Neural cell (in vitro differentiated cells): Measurements from ENCODE around the gene LUC7L. TPM values are rescaled to one million over a fixed set of nuclear protein-coding genes. Genes with fewer than 3 reads are reported as not detected.

Experiments
- H2AFZ ChIP-seq: fragments of 200-600, 300-800 bp; sonication (generic), shearing (Covaris generic); 2 replicates; pipeline ENCODE4 v1.6.0; 2014; ENCODE audit warnings: low read depth, mild to moderate bottlenecking, antibody characterized with exemption, low read length, moderate library complexity
- H3F3A ChIP-seq: fragments of 200-600 bp; shearing (Covaris generic); 2 replicates; pipeline ENCODE4 v1.6.1; 2016; ENCODE audit warnings: mild to moderate bottlenecking, moderate library complexity, mixed read lengths, antibody characterized with exemption, low read length; ENCODE audit not compliant: insufficient read depth, poor library complexity, severe bottlenecking
- H3K27ac ChIP-seq: fragments of 200-600, 300-800 bp; sonication (generic), shearing (Covaris generic); 2 replicates; pipeline ENCODE4 v1.5.1; 2014; ENCODE audit warnings: mild to moderate bottlenecking, low read length, moderate library complexity
- H3K27me3 ChIP-seq: fragments of 300-800, 200-600 bp; sonication (generic), shearing (Covaris generic); 2 replicates; pipeline ENCODE4 v1.6.0; 2014; ENCODE audit warnings: mild to moderate bottlenecking, low read depth, low read length, moderate library complexity; ENCODE audit not compliant: insufficient read depth
- H3K36me3 ChIP-seq: fragments of 300-800, 200-600 bp; sonication (generic), shearing (Covaris generic); 2 replicates; pipeline ENCODE4 v1.5.1; 2014; ENCODE audit warnings: mild to moderate bottlenecking, antibody characterized with exemption, low read length, moderate library complexity; ENCODE audit not compliant: insufficient read depth
- H3K4me2 ChIP-seq: fragments of 300-800, 200-600 bp; sonication (generic), shearing (Covaris generic); 2 replicates; pipeline ENCODE4 v1.6.0; 2014; ENCODE audit warnings: mild to moderate bottlenecking, low read length
- H3K4me3 ChIP-seq: fragments of 300-800, 200-600 bp; sonication (generic), shearing (Covaris generic); 2 replicates; pipeline ENCODE4 v1.5.1; 2014; ENCODE audit warnings: mild to moderate bottlenecking, low read length, moderate library complexity
- H3K79me2 ChIP-seq: fragments of 200-600 bp; shearing (Covaris generic); replicated peaks from 2 replicates; pipeline ENCODE4 v1.6.0; 2014; ENCODE audit warnings: mild to moderate bottlenecking, low read length, moderate library complexity; ENCODE audit not compliant: insufficient read depth
- H3K9ac ChIP-seq: fragments of 300-800, 200-600 bp; sonication (generic), shearing (Covaris generic); 2 replicates; pipeline ENCODE4 v1.6.1; 2016; ENCODE audit warnings: mild to moderate bottlenecking, low read length, mixed read lengths
- H3K9me2 ChIP-seq: fragments of 200-600 bp; shearing (Covaris generic); 2 replicates; pipeline ENCODE4 v1.6.1; 2016; ENCODE audit warnings: mild to moderate bottlenecking, low read length, mixed read lengths; ENCODE audit not compliant: insufficient read depth
- H3K9me3 ChIP-seq: fragments of 200-600, 300-800 bp; sonication (generic), shearing (Covaris generic); 2 replicates; pipeline ENCODE4 v1.6.1; 2016; ENCODE audit warnings: mild to moderate bottlenecking, mixed run types, low read length, moderate library complexity, mixed read lengths
- H4K20me1 ChIP-seq: fragments of 200-600 bp; shearing (Covaris generic); 2 replicates; pipeline ENCODE4 v1.6.1; 2016; ENCODE audit warnings: mild to moderate bottlenecking, mixed run types; ENCODE audit not compliant: insufficient read depth
- EP300 ChIP-seq: fragments of 450-650 bp; conservative IDR thresholded peaks from 2 replicates; pipeline ENCODE4 v1.6.1; 2014; ENCODE audit warnings: antibody characterized with exemption, mild to moderate bottlenecking, moderate library complexity; ENCODE audit not compliant: poor library complexity, severe bottlenecking
- EZH2 ChIP-seq: fragments of 200-600, 300-800 bp; shearing (Covaris generic), sonication (generic); IDR thresholded peaks from 2 replicates; pipeline ENCODE4 v1.6.1; 2014; ENCODE audit warnings: antibody characterized with exemption, low read length, borderline replicate concordance, mild to moderate bottlenecking; ENCODE audit not compliant: insufficient read depth, poor library complexity, severe bottlenecking
- MXI1 ChIP-seq: fragments of 450-650 bp; conservative IDR thresholded peaks from 2 replicates; pipeline ENCODE4 v1.6.1; 2014; ENCODE audit warnings: antibody characterized with exemption, mild to moderate bottlenecking; ENCODE audit not compliant: poor library complexity, severe bottlenecking
- POLR2AphosphoS5 ChIP-seq: IDR thresholded peaks from 2 replicates; pipeline ENCODE4 v1.6.1; 2012
- RAD21 ChIP-seq: fragments of 450-650 bp; conservative IDR thresholded peaks from 2 replicates; pipeline ENCODE4 v1.6.1; 2014; ENCODE audit warnings: antibody characterized with exemption, mild to moderate bottlenecking, moderate library complexity
- SMC3 ChIP-seq: fragments of 450-650 bp; conservative IDR thresholded peaks from 2 replicates; pipeline ENCODE4 v1.6.1; 2014; ENCODE audit warnings: antibody characterized with exemption, mild to moderate bottlenecking, moderate library complexity; ENCODE audit not compliant: poor library complexity
- TAF1 ChIP-seq: IDR thresholded peaks from 2 replicates; pipeline ENCODE4 v1.6.1; 2012; ENCODE audit warnings: low read depth
- polyA plus RNA-seq: library from polyadenylated mRNA; depleted of rRNA; stranded (reverse); fragments of >200 nt; gene quantifications from 2 replicates; pipeline ENCODE4 v1.2.3, GENCODE V29; 2014
- TF ChIP-seq, protein P1 (sequence below): IDR thresholded peaks from 2 replicates; pipeline ENCODE4 v1.6.1; 2012; ENCODE audit warnings: borderline replicate concordance
- TF ChIP-seq, protein P2 (sequence below): fragments of 450-650 bp; IDR thresholded peaks from 2 replicates; pipeline ENCODE4 v1.5.1; 2014; ENCODE audit warnings: antibody characterized with exemption, mild to moderate bottlenecking, moderate library complexity; ENCODE audit not compliant: poor library complexity, severe bottlenecking

The LUC7L gene
- polyA plus RNA-seq, 1 donor from 2014 or later: 564 TPM

DNA sequence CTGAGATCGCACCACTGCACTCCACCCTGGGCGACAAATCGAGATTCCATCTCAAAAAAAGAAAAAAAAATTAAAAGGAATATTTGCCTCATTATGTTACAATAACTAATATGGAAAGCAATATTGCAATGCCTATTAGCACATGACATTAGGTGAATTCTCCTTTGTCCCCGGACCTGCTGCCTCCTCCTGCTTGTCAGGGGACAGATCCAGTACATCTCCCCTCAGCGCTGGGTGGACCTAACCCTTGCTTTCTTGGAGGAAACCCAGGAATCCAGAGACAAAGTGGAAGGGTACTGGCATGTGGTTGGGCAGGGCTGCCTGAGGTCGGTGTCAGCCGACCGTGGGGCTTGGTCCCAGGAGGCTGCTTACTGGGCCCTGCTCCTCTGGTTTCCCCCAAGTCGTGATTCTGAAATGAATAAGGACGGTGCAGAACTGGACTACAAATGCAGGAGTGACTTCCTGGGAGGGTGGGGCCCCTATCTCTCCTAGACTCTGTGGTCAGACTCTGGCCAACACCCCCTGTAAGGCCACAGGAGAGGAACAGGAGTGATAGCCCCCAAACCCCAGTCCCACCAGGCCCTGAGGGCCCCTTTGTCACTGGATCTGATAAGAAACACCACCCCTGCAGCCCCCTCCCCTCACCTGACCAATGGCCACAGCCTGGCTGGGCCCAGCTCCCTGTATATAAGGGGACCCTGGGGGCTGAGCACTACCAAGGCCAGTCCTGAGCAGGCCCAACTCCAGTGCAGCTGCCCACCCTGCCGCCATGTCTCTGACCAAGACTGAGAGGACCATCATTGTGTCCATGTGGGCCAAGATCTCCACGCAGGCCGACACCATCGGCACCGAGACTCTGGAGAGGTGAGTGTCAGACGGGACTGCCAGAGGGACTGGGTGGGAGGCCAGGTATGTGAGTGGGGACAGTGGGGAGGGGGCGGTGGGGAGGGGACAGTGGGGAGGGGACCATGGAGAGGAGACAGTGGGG, 76.8 kb downstream of the LUC7L start, which contains the start of gene HBZ:
HBZ (plus strand) TSS at position 504 of the 988 bp plus-strand sequence; CDS start at position 770, 266 bp downstream.
- Histone ChIP-seq H2AFZ (no peak within 1 kb of the TSS), H3K36me3 (no peaks in the 10 kb centered on the region), H3K27ac (no peak within 1 kb of the TSS), H3K4me2 (no peak within 1 kb of the TSS), H3K27me3 (peaks cover 33% of the 10 kb centered on the region), H3K9me3 (no peaks in the 10 kb centered on the region), H3F3A (no peaks in the 10 kb centered on the region), H3K79me2 (no peaks in the 10 kb centered on the region), H3K9ac (no peak within 1 kb of the TSS), H3K4me3 (no peak within 1 kb of the TSS), H3K9me2 (no peaks in the 10 kb centered on the region), H4K20me1 (no peaks in the 10 kb centered on the region)
- TF ChIP-seq RAD21: no peak
- no peak for TF ChIP-seq POLR2AphosphoS5
- TF ChIP-seq MXI1: no peak
- TF ChIP-seq, protein P1, sequence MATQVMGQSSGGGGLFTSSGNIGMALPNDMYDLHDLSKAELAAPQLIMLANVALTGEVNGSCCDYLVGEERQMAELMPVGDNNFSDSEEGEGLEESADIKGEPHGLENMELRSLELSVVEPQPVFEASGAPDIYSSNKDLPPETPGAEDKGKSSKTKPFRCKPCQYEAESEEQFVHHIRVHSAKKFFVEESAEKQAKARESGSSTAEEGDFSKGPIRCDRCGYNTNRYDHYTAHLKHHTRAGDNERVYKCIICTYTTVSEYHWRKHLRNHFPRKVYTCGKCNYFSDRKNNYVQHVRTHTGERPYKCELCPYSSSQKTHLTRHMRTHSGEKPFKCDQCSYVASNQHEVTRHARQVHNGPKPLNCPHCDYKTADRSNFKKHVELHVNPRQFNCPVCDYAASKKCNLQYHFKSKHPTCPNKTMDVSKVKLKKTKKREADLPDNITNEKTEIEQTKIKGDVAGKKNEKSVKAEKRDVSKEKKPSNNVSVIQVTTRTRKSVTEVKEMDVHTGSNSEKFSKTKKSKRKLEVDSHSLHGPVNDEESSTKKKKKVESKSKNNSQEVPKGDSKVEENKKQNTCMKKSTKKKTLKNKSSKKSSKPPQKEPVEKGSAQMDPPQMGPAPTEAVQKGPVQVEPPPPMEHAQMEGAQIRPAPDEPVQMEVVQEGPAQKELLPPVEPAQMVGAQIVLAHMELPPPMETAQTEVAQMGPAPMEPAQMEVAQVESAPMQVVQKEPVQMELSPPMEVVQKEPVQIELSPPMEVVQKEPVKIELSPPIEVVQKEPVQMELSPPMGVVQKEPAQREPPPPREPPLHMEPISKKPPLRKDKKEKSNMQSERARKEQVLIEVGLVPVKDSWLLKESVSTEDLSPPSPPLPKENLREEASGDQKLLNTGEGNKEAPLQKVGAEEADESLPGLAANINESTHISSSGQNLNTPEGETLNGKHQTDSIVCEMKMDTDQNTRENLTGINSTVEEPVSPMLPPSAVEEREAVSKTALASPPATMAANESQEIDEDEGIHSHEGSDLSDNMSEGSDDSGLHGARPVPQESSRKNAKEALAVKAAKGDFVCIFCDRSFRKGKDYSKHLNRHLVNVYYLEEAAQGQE: no peak
- no peak for TF ChIP-seq SMC3
- no peak for TF ChIP-seq TAF1
- no peak for TF ChIP-seq EP300
- TF ChIP-seq, protein P2, sequence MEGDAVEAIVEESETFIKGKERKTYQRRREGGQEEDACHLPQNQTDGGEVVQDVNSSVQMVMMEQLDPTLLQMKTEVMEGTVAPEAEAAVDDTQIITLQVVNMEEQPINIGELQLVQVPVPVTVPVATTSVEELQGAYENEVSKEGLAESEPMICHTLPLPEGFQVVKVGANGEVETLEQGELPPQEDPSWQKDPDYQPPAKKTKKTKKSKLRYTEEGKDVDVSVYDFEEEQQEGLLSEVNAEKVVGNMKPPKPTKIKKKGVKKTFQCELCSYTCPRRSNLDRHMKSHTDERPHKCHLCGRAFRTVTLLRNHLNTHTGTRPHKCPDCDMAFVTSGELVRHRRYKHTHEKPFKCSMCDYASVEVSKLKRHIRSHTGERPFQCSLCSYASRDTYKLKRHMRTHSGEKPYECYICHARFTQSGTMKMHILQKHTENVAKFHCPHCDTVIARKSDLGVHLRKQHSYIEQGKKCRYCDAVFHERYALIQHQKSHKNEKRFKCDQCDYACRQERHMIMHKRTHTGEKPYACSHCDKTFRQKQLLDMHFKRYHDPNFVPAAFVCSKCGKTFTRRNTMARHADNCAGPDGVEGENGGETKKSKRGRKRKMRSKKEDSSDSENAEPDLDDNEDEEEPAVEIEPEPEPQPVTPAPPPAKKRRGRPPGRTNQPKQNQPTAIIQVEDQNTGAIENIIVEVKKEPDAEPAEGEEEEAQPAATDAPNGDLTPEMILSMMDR: no peak
- TF ChIP-seq EZH2: no peak

DNA sequence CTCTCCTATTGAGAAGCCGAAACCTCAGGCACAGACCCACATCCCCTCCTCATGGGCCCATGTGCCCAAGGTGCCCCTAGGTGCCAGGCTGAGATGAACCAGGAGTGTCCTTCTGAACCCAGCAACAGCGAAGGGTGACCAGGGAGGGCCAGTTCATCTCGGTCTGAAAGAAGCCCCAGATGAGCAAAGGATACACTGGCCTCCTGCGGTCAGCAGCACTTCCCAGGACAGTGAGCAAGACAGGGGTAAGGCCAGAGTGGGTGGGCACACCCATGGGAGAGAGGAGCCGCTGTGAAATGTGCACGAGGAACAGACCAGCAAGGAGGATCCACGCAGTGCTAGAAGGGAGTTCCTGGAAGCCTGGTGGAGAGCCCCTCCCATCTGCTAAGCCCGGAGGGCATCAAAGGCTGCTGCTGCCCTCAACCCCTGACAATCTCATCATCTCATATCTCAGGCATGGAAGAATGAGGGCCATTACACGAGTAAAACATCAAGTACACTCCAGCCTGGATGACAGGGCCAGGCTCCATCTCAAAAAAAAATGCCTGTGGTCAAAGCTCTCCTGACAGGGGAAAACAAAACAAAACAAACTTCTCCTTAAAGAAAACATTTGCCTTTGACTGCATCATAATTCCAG, 80.1 kb downstream of the LUC7L start:
- Histone ChIP-seq H3K4me2 (no peak overlapping the region), H2AFZ (no peak overlapping the region), H3K27me3 (peaks cover 6% of the 10 kb centered on the region), H3K9me2 (no peaks in the 10 kb centered on the region), H3K79me2 (no peaks in the 10 kb centered on the region), H3K27ac (no peak overlapping the region), H3K4me3 (no peak overlapping the region), H4K20me1 (no peaks in the 10 kb centered on the region), H3K36me3 (no peaks in the 10 kb centered on the region), H3K9me3 (no peaks in the 10 kb centered on the region), H3K9ac (no peak overlapping the region), H3F3A (no peaks in the 10 kb centered on the region)
- TF ChIP-seq EZH2 (no peak), RAD21 (no peak), POLR2AphosphoS5 (no peak), SMC3 (no peak), EP300 (no peak)
- TF ChIP-seq, protein P1: no peak
